ENCODE results near the gene DNAJB11.
"Not testable (repeated sequence)": the region's sequence is repeated elsewhere in the genome, so short reads cannot be mapped to it uniquely, and the experiment has no call there.

Gene DNAJB11

GRCh38 chr3:186618318-186618938 is 47.9 kb downstream of the DNAJB11 start:
- DNase-seq (ENCODE audit: low read depth in 2 of 2): no peak

- DNase-seq (ENCODE audit: low read depth in 2 of 2): no peak
These were observed 49.3 kb downstream of the DNAJB11 start for GRCh38 chr3:186619787-186620212.

- no peak for DNase-seq (ENCODE audit: low read depth in 2 of 2)
These were observed 49.9 kb downstream of the DNAJB11 start for GRCh38 chr3:186620213-186621092.

GRCh38 chr3:186621894-186622650 is 51.6 kb downstream of the DNAJB11 start:
- no peak for DNase-seq (ENCODE audit: low read depth in 2 of 2)

GRCh38 chr3:186622651-186623310 is 52.3 kb downstream of the DNAJB11 start:
- DNase-seq (ENCODE audit: low read depth in 2 of 2): no peak

GRCh38 chr3:186624598-186624997 is 54.1 kb downstream of the DNAJB11 start:
- DNase-seq (ENCODE audit: low read depth in 2 of 2): no peak

- no peak for DNase-seq (ENCODE audit: low read depth in 2 of 2)
These were observed 55.1 kb downstream of the DNAJB11 start for GRCh38 chr3:186625600-186626042.

- DNase-seq (ENCODE audit: low read depth in 2 of 2): no peak
These were observed 55.8 kb downstream of the DNAJB11 start for GRCh38 chr3:186626254-186626847.

- no peak for DNase-seq (ENCODE audit: low read depth in 2 of 2)
These were observed 57.4 kb downstream of the DNAJB11 start for GRCh38 chr3:186627852-186628414.

- no peak for DNase-seq (ENCODE audit: low read depth in 2 of 2)
These were observed 58.2 kb downstream of the DNAJB11 start for GRCh38 chr3:186628756-186629155.

GRCh38 chr3:186630950-186631641 is 60.6 kb downstream of the DNAJB11 start:
- no peak for DNase-seq (ENCODE audit: low read depth in 2 of 2)

GRCh38 chr3:186633481-186633880 is 63.0 kb downstream of the DNAJB11 start:
- no peak for DNase-seq (ENCODE audit: low read depth in 2 of 2)

- DNase-seq (ENCODE audit: low read depth in 2 of 2): not testable (repeated sequence)
These were observed 63.7 kb downstream of the DNAJB11 start for GRCh38 chr3:186634207-186634606.

All from stimulated activated CD4-positive, alpha-beta T cell treated with anti-CD3 and anti-CD28 coated beads, Interleukin-1b, Interleukin-23, amount 100 ng/mL, for 1 hour (primary cell).